T-helper 1 cell (primary cell): ENCODE measurements around the gene PRC1.

Experiments used
- DNase-seq, 5 donors: peaks; one replicate each; pipeline ENCODE4 v3.0.0-alpha.2; 2012 to 2020

PRC1 gene

DNA sequence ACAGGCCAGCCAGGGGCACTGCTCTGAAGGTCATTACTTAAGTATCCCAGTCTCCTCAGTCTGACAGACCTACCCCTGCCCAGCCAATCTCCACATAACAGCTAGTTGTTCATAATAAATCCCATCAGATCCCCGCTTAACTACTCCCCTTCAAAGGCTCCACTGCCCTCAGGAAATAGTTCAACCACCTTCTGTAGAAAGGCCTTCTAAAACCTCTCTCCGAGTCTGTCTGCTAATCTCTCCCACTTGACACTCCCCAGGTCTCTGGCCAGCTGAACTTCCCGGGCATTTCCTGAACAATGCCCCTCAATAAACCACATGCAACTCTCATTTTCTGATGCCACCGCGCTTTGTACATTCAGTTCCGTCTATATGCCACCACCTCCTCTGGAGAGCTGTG is 6.0 kb downstream of the PRC1 start:
- DNase-seq: no peak

GRCh38 chr15:90987561-90988141 is 6.7 kb downstream of the PRC1 start:
- no peak for DNase-seq

DNA sequence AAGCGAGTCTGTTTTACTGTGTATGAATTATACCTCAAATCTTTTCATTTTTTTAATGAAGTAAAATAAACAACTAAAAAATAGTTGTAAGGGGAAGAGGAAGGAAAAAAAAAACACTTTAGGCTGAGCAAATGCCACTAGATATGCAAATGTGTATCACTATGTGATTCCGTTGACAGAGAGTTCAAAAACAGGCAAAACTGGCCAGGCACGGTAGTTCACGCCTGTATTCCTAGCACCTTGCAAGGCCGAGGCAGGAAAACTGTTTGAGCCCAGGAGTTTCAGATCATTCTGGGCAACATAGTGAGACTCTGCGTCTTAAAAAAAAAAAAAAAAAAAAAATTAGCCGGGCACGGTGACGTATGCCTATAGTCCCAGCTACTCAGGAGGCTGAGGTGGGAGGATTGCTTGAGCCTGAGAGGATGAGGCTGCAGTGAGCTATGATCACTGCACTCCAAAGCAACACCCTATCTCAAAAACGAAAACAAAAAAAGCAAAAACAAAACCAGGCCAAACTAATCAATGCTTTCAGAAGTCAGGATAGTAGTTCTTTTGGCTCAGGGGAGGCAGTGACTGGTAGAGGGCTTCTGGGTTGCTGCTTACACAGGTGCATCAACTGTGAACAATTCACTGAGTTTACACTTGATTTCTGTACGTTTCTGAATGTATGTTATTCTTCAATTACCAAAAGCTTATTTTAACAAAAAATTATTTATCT is 7.4 kb downstream of the PRC1 start:
- DNase-seq: peak in 1 of 5 donors; percentile 22

GRCh38 chr15:90982135-90982534 is 12.2 kb downstream of the PRC1 start:
- DNase-seq: peak in 1 of 5 donors; percentile 40

DNA sequence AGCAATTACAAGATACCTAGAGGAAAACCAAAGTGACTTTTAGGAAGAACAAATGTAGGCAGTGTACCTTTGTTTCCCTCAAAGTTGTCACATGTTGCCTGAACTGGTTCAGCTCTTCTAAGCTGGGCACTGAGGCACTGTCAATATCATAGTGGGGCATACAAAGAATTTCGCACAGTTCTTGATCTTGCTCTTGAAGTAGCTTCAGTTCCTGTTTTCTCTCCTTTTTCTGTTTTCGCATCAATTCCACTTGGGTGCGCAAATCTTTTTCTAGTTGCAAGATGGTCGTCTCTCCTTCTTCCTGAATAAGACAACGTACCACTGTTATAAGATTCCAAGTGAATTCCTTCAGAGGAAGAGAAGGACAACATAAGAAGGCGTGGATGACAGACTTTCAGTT is 12.7 kb downstream of the PRC1 start:
- no peak for DNase-seq

GRCh38 chr15:90979582-90979981 is 14.8 kb downstream of the PRC1 start:
- no peak for DNase-seq

GRCh38 chr15:90974216-90974615 is 20.1 kb downstream of the PRC1 start:
- DNase-seq: no peak

DNA sequence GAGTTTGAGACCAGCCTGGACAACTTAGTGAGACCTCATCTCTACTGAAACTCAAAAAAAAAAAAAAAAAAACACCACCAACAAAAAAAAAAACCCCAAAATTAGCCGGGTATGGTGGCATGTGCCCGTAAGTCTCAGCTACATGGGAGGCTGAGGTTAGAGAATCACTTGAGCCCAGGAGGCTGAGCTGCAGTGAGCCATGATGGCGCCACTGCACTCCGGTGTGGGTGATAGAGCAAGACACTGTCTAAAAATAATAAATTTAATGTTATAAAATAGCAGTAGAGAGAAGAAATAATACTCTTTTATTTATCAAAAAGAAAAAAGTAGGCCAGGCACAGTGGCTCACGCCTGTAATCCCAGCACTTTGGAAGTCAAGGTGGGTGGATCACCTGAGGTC is 22.2 kb downstream of the PRC1 start:
- DNase-seq: no peak

- DNase-seq: no peak
Measured at GRCh38 chr15:90970274-90970673, 24.1 kb downstream of the PRC1 start.

DNA sequence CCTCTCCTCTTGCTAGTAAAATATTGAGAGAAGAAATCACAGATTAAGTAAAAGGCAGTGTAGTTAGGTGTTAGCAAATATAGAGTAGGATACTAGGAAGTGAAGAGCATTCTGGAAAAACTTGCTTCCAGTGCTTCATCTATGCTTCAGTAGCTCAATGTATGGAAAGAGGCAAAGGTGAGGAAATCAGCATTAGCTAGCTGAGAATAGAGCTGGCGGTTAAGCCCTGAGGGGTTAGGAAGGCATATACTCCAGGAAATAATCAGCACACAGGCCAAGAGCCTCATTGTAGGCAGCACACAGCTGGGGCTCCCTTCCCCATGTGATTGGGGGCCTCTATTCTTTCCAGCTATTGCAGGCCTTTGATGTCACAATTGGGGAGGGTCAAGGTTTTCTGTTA is 25.9 kb downstream of the PRC1 start:
- no peak for DNase-seq

- no peak for DNase-seq
Measured at GRCh38 chr15:90967206-90967605, 27.1 kb downstream of the PRC1 start.

GRCh38 chr15:90966262-90966661 is 28.1 kb downstream of the PRC1 start:
- DNase-seq: no peak

- no peak for DNase-seq
Measured at GRCh38 chr15:90962021-90962420, 32.3 kb downstream of the PRC1 start.

- no peak for DNase-seq
Measured at GRCh38 chr15:90960298-90961091, 33.8 kb downstream of the PRC1 start.

GRCh38 chr15:90959894-90960293 is 34.4 kb downstream of the PRC1 start:
- DNase-seq: no peak

- no peak for DNase-seq
Measured at GRCh38 chr15:90959028-90959595, 35.2 kb downstream of the PRC1 start.

GRCh38 chr15:90957791-90958190 is 36.5 kb downstream of the PRC1 start:
- DNase-seq: no peak

- no peak for DNase-seq
Measured at GRCh38 chr15:90957031-90957790, 37.1 kb downstream of the PRC1 start.

- peak; percentile 46 to 63 (median 48) for DNase-seq
Measured at GRCh38 chr15:90956274-90957030, 37.9 kb downstream of the PRC1 start.

- no peak for DNase-seq
Measured at GRCh38 chr15:90955624-90956273, 38.6 kb downstream of the PRC1 start.
